ENCODE measurements around the gene TTLL10.

TTLL10 gene

DNA sequence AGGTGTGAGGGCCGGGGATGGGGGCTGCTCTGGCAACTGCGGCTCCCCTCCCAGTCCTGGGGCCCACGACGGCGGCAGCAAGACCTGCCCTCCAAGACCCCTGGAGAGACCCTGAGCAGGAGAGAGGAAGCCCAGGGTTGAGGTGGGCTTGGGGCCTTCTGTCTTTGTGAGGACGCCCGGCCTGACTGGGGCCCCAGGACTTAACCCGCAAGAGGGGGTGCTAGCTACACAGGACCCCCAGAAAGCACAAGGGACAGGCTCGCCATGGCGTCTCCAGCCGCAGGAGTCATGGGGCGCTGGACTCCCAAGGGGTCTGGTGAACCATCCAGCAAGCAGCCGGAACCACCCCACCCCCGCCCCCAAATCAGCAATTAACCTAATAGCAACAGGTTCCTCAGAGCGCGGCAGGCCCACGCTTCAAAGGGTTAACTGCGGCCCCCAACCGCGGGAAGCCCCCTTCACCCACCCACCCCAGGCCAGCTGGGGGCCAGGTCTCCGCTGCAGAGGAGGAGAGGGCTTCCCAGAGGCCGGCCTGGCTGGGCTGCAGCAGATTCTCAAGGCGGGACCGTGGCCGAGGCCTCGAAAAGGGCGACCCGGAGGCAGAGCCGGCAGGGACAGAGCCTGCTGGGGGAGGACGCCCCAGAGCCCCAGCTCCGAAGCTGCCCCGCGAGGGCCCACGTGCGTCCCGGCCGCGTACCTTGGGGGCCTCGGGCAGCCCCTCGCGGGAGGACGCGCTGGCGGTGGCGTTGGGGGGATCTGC is 72.3 kb downstream of the TTLL10 start:
- DNase-seq = no peak

DNA sequence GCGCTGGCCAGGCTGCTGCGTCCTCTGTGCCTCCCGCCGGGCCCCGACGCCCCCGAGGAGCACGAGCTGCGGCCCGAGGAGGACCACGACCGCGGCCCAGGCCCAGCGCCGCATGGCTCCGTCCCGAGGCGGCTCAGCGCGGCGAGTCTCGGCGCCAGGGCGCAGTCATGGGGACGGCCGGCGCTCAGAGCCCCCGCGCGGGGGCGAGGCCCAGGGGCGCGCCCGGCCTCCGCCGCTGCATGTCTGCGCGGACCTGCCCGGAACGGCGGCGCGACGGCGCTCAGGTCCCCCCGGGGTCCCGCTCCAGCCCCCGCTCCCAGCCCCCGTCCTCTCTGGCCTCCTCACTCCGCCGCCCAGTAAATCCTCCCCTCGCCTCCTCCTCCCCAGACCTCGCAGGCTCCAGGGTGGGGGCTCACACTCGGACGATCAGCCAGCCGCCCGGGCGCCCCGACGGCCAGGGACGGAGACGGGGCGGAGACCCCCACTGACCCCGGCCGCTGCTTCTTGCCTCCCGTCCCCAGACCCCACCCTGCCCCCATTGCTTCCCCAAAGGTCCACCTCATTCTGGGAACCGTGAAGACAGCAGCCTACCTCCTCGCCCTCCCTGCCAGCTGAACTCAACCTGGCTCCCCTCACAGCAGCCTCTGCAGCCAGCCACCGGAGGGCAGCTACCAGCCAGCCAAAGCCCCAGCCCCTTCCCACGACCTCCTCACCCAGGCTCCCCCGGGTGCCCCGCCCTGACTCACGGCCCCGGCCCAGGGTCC is 73.1 kb downstream of the TTLL10 start, which contains the start of gene C1QTNF12:
TSS of gene C1QTNF12 (minus strand) at position 146 of the 764 bp plus-strand sequence. CDS start at position 114, 32 bp downstream.
- no peak for DNase-seq

DNA sequence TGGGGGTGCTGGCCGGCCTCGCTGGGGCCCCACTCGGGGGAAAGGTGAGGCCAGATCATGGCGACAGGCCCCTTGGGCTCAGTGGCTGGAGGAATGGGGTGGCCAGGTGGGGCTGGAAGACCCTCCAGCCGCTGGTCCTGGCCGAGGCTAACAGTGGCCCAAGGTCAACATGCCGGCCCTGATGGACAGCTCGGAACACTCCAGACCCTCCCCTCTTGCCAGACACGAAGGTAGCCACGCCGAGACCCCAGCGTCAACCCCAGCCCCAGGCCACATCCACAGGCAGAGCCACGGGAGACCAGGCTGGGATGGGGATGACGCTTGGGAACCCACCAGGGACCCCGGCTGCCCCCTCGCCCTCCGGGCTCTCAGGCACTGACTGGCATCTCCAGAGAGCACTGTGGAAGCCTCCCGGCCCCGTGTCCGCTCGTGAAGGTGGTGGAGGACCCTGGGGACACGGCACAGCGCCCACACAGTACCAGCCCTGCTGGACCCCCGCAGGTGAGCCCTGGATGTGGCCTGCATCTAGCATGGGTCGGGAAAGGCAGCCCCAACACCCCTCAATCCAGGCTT is 73.7 kb downstream of the TTLL10 start:
- DNase-seq = no peak
